ENCODE measurements around the gene GSX2. TPM values are rescaled to one million over a fixed set of nuclear protein-coding genes. Genes with fewer than 3 reads are reported as not detected.

Gene GSX2
- not detected in 2 replicates for total RNA-seq

GRCh38 chr4:54099748-54100574 is at the start of gene GSX2:
Gene GSX2, plus strand, starts transcription at chr4:54100163. Its CDS starts 182 bp downstream, at chr4:54100345.

GRCh38 chr4:54064317-54065111 is 35.4 kb upstream of the GSX2 start, which contains the start of gene CHIC2:
Gene CHIC2, minus strand, starts transcription at chr4:54064605. Its CDS starts 305 bp downstream, at chr4:54064300.

Small RNA genes within 50 kb of the gene (small RNA-seq; reads per million reads assigned to genes)
- 0.10 reads per million for gene AC110792.1 (ENCODE audit: low replicate concordance)

Other genes with a start within 250 kb of the GSX2 start
- 70.0 and 89.0 TPM in 2 replicates for gene CHIC2, start 35.6 kb upstream of the GSX2 start, total RNA-seq
- gene PDGFRA, start 129.1 kb downstream of the GSX2 start, total RNA-seq = 178 and 283 TPM in 2 replicates